Endothelial cell of umbilical vein (primary cell): ENCODE results near the gene IGFBPL1. TPM values are rescaled to one million over a fixed set of nuclear protein-coding genes. Genes with fewer than 3 reads are reported as not detected.

ENCODE experiments used
- BruUV-seq: library from RNA; stranded (reverse); fragments of 400-500 nt; replicated peaks from 2 replicates; lab custom pipeline; 2021; lab: Mats Ljungman, UMichigan
- CTCF ChIA-PET: fragments of 300-600, 350-600 bp; sonication (Branson Sonifier 250); formaldehyde crosslinking; loops from one replicate; lab custom pipeline; 2021; ENCODE audit warnings: antibody characterized with exemption, inconsistent platforms; lab: Charles Lee
- POLR2A ChIA-PET: fragments of 300-600, 350-600 bp; sonication (Branson Sonifier 250); formaldehyde crosslinking; loops from one replicate; lab custom pipeline; 2021; ENCODE audit warnings: antibody characterized with exemption, inconsistent platforms; lab: Charles Lee
- DNase-seq: peaks from one replicate; pipeline ENCODE4 v3.0.0-alpha.2; 2011; ENCODE audit warnings: low read depth, low spot score
- FAIRE-seq: peaks from 2 replicates; lab custom pipeline; 2011; peaks lifted over from hg19 to GRCh38; lab: Jason Lieb, UNC
- H2AFZ ChIP-seq: 2 replicates; pipeline ENCODE4 v1.6.0; 2012; ENCODE audit warnings: low read depth, low read length, control low read depth, inconsistent platforms
- H3K27ac ChIP-seq: 2 replicates; pipeline ENCODE4 v1.5.1; 2011; ENCODE audit warnings: low read depth, mild to moderate bottlenecking, control low read depth, low read length, moderate library complexity; ENCODE audit not compliant: insufficient read depth
- H3K27me3 ChIP-seq, 2 experiments: 2 replicates each; pipeline versions ENCODE4 v1.6.0 to v1.6.1; 2011; ENCODE audit warnings: low read length in 2 of 2, mixed read lengths in 1 of 2; ENCODE audit not compliant: control insufficient read depth in 2 of 2, insufficient read depth in 2 of 2
- H3K36me3 ChIP-seq, 2 experiments: 2 replicates in 1 of 2; 3 replicates in 1 of 2; pipeline ENCODE4 v1.5.1; 2011; ENCODE audit warnings: low read length in 2 of 2, mild to moderate bottlenecking in 1 of 2, moderate library complexity in 1 of 2; ENCODE audit not compliant: control insufficient read depth in 2 of 2, insufficient read depth in 2 of 2; ENCODE audit errors: extremely low read depth in 1 of 2
- H3K4me1 ChIP-seq: 3 replicates; pipeline ENCODE4 v1.5.1; 2011; ENCODE audit warnings: mild to moderate bottlenecking, low read length; ENCODE audit not compliant: control insufficient read depth, insufficient read depth; ENCODE audit errors: extremely low read depth
- H3K4me2 ChIP-seq: 2 replicates; pipeline ENCODE4 v1.6.1; 2011; ENCODE audit warnings: low read length, control low read depth, mixed read lengths; ENCODE audit not compliant: insufficient read depth
- H3K4me3 ChIP-seq, 3 experiments: fragments of 200-600 bp in 1 of 3; sonication (generic), shearing (Covaris generic) in 1 of 3; replicated peaks in 1 of 3; 2 replicates each; pipeline ENCODE4 v1.5.1; 2011 to 2016; ENCODE audit warnings: control low read depth in 3 of 3, low read length in 3 of 3, mild to moderate bottlenecking in 2 of 3, inconsistent platforms in 1 of 3, low read depth in 1 of 3, moderate library complexity in 1 of 3; ENCODE audit not compliant: insufficient read depth in 1 of 3
- H3K79me2 ChIP-seq: 2 replicates; pipeline ENCODE4 v1.6.0; 2012; ENCODE audit warnings: low read length, inconsistent platforms; ENCODE audit not compliant: control insufficient read depth, insufficient read depth
- H3K9ac ChIP-seq: replicated peaks from 2 replicates; pipeline ENCODE3; 2011; ENCODE audit warnings: low read length, control low read depth; ENCODE audit not compliant: insufficient read depth; ENCODE audit errors: extremely low read depth
- H3K9me1 ChIP-seq: replicated peaks from 3 replicates; pipeline ENCODE4 v1.6.0; 2011; ENCODE audit warnings: mild to moderate bottlenecking, low read length; ENCODE audit not compliant: control insufficient read depth, insufficient read depth; ENCODE audit errors: extremely low read depth
- H3K9me3 ChIP-seq: replicated peaks from 2 replicates; pipeline ENCODE4 v1.5.1; 2012; ENCODE audit warnings: low read length, inconsistent platforms; ENCODE audit not compliant: control insufficient read depth, insufficient read depth
- H4K20me1 ChIP-seq: replicated peaks from 2 replicates; pipeline ENCODE3; 2011; ENCODE audit warnings: mild to moderate bottlenecking, low read length; ENCODE audit not compliant: control insufficient read depth, insufficient read depth; ENCODE audit errors: extremely low read depth
- CTCF ChIP-seq, 2 donors: IDR thresholded peaks; 1 replicate in 1 of 2; 2 replicates in 1 of 2; pipeline ENCODE4 v1.5.1; 2011; ENCODE audit warnings: low read length in 2 of 2, mild to moderate bottlenecking in 2 of 2, moderate library complexity in 2 of 2, control low read depth in 1 of 2, inconsistent platforms in 1 of 2, low read depth in 1 of 2; ENCODE audit not compliant: insufficient read depth in 1 of 2; ENCODE audit errors: extremely low read depth in 1 of 2
- EZH2 ChIP-seq: IDR thresholded peaks from 2 replicates; pipeline ENCODE4 v1.6.1; 2012; ENCODE audit warnings: borderline replicate concordance, low read depth, mild to moderate bottlenecking, moderate library complexity, low read length, inconsistent platforms; ENCODE audit not compliant: severe bottlenecking
- FOS ChIP-seq: IDR thresholded peaks from 2 replicates; pipeline ENCODE4 v1.6.1; 2011; ENCODE audit warnings: mild to moderate bottlenecking, low read length, moderate library complexity, borderline replicate concordance; ENCODE audit not compliant: insufficient read depth
- GATA2 ChIP-seq: IDR thresholded peaks from 2 replicates; pipeline ENCODE4 v1.7.0; 2011; ENCODE audit warnings: low read depth, mild to moderate bottlenecking, moderate library complexity, mixed read lengths, low read length; ENCODE audit not compliant: insufficient read length, insufficient read depth
- JUN ChIP-seq: IDR thresholded peaks from 2 replicates; pipeline ENCODE4 v1.6.1; 2011; ENCODE audit warnings: borderline replicate concordance, low read depth; ENCODE audit not compliant: insufficient read length, insufficient read depth
- MAX ChIP-seq: IDR thresholded peaks from 2 replicates; pipeline ENCODE4 v1.6.1; 2011; ENCODE audit not compliant: insufficient read depth, insufficient read length
- MYC ChIP-seq: IDR thresholded peaks from one replicate; pipeline ENCODE4 v1.6.1; 2011; ENCODE audit warnings: mild to moderate bottlenecking, low read depth, low read length
- POLR2A ChIP-seq: IDR thresholded peaks from 2 replicates; pipeline ENCODE4 v1.6.1; 2012; ENCODE audit warnings: low read depth, mild to moderate bottlenecking, control low read depth, low read length
- POLR2AphosphoS5 ChIP-seq: IDR thresholded peaks from 2 replicates; pipeline ENCODE4 v1.6.1; 2012; ENCODE audit warnings: low read depth, mild to moderate bottlenecking, control low read depth, low read length, moderate library complexity; ENCODE audit not compliant: insufficient read depth
- dilution Hi-C: fragments of 300-500 bp; cut with MboI; formaldehyde crosslinking; loops from one replicate; pipeline ENCODE4 v1.15.0; 2019; ENCODE audit warnings: low sequenced_read_pairs; ENCODE audit not compliant: extremely low pct_ligation_motif_present
- intact Hi-C: fragments of 100-400 bp; cut with micrococcal nuclease; formaldehyde crosslinking; loops from one replicate; pipeline ENCODE4 v1.10.0; 2022
- polyA plus RNA-seq, 4 experiments: library from polyadenylated mRNA; depleted of rRNA in 3 of 4; stranded (reverse) in 3 of 4; unstranded in 1 of 4; fragments of >200 nt; gene quantifications; 2 replicates each; pipeline versions ENCODE4 v1.2.1 to v1.2.3, GENCODE V29; 2011 to 2012; ENCODE audit warnings: missing spikeins in 1 of 4
- total RNA-seq: library from RNA; stranded (reverse); gene quantifications from 2 replicates; pipeline ENCODE4 v1.2.3, GENCODE V29; 2021

Gene IGFBPL1
- total and polyA plus RNA-seq, 2 donors (not counting 3 experiments of a cell fraction or from before 2014, with no cell fraction given) = not detected

- no peaks in the 10 kb centered on the region for H3K9me3 ChIP-seq
- intact Hi-C loops (no loop called here), dilution Hi-C loops (no loop called here)
- H3K36me3 ChIP-seq = no peaks in the 10 kb centered on the region
- ChIA-PET POLR2A (no interaction called here), CTCF (interaction anchor here (1.3 to 1.6 kb wide), 2 partner anchors 10 to 15 kb away, joined by 3 to 6 read pairs; no protein-coding TSS in a partner anchor)
- no peak overlapping the region for H3K4me2 ChIP-seq
- H3K9ac ChIP-seq = no peak overlapping the region
- H3K27me3 ChIP-seq = peaks cover 3 to 4% of the 10 kb centered on the region in 2 experiments
- H3K27ac ChIP-seq = no peak overlapping the region
- no peak overlapping the region for H2AFZ ChIP-seq
- H3K79me2 ChIP-seq = no peaks in the 10 kb centered on the region
- H3K4me1 ChIP-seq = no peaks in the 10 kb centered on the region
- TF ChIP-seq FOS (no peak), JUN (no peak), GATA2 (no peak), MAX (no peak), EZH2 (no peak), POLR2A (no peak), CTCF (IDR thresholded peaks at IDR 0.05; ENCODE audit: extremely low read depth in 1 of 2, insufficient read depth in 1 of 2, low read depth in 1 of 2, low read length in 2 of 2) (no peak), MYC (no peak), POLR2AphosphoS5 (no peak)
- BruUV-seq = no TSS peak
- no peak for DNase-seq
- no peak for FAIRE-seq
- H3K9me1 ChIP-seq = no peaks in the 10 kb centered on the region
- no peak overlapping the region for H3K4me3 ChIP-seq
- H4K20me1 ChIP-seq = no peaks in the 10 kb centered on the region
Observed at GRCh38 chr9:38451162-38451561, 26.9 kb upstream of the IGFBPL1 start.
